ENCODE data around the gene KCNK17.
"Not testable (repeated sequence)": the region's sequence is repeated elsewhere in the genome, so short reads cannot be mapped to it uniquely, and the experiment has no call there.

The KCNK17 gene

DNA sequence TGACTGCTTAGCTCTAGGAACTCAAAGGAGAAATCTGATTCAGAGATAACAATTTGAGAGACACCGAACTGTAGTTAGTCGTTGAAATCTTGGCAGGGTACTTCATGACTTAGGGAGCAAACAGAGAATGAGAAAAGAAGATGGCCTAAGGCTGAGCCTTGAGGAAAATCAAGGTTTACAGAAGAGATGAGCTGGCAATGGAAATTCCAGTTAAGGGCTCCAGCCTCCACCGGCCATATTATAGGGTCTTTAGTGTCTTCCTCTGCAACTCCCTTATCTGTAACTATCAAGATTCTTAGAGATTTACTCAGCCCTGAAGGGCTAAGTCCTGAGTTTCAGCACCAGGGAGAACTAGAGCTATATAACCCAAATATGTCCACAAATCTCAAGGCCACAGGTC lies 26.6 kb downstream of the KCNK17 start:
- DNase-seq (ENCODE audit: low spot score), result no peak
- in situ Hi-C loops (cut with MboI; ENCODE audit: low sequenced_read_pairs, unreplicated experiment), result no loop called here
- TF ChIP-seq, protein P1, sequence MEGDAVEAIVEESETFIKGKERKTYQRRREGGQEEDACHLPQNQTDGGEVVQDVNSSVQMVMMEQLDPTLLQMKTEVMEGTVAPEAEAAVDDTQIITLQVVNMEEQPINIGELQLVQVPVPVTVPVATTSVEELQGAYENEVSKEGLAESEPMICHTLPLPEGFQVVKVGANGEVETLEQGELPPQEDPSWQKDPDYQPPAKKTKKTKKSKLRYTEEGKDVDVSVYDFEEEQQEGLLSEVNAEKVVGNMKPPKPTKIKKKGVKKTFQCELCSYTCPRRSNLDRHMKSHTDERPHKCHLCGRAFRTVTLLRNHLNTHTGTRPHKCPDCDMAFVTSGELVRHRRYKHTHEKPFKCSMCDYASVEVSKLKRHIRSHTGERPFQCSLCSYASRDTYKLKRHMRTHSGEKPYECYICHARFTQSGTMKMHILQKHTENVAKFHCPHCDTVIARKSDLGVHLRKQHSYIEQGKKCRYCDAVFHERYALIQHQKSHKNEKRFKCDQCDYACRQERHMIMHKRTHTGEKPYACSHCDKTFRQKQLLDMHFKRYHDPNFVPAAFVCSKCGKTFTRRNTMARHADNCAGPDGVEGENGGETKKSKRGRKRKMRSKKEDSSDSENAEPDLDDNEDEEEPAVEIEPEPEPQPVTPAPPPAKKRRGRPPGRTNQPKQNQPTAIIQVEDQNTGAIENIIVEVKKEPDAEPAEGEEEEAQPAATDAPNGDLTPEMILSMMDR (IDR thresholded peaks at IDR 0.05; ENCODE audit: borderline replicate concordance, control extremely low read depth, extremely low read depth, insufficient read depth, missing control alignments), result no peak

DNA sequence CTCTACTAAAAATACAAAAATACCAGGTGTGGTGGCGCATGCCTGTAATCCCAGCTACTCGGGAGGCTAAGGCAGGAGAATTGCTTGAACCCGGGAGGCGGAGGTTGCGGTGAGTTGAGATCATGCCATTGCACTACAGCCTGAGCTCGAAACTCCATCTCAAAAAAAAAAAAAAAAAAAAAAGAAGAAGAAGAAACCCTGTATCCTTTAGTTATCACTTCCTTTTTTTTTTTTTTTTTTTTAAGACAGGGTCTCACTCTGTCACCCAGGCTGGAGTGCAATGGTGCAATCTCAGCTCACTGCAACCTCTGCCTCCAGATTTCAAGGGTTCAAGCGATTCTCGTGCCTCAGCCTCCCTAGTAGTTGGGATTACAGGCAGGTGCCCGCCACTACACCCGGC lies 27.6 kb downstream of the KCNK17 start:
- DNase-seq (ENCODE audit: low spot score); in situ Hi-C loops (cut with MboI; ENCODE audit: low sequenced_read_pairs, unreplicated experiment): not testable (repeated sequence)

DNA sequence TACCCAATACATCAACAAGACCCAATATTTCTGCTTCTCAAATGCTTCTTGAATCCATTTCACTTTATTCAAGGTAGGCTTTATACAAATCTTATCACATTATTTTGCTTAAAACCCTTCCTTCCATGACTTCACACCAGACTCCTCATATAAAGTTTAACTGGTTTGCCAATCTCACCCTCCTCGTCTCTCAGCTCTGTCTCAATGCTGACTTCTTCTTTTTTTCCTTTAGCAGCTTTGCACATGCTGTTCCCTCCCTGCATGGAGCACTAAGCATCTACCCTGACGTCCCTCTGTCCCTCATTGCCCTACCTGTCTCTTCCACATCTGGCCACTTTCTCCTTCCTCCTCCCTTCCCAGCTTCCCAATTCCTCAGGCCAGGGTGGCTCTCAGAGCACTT lies 31.4 kb downstream of the KCNK17 start:
- no peak for DNase-seq (ENCODE audit: low spot score)
- TF ChIP-seq, protein P1 (IDR thresholded peaks at IDR 0.05; ENCODE audit: borderline replicate concordance, control extremely low read depth, extremely low read depth, insufficient read depth, missing control alignments), result no peak
- in situ Hi-C loops (cut with MboI; ENCODE audit: low sequenced_read_pairs, unreplicated experiment), result no loop called here

DNA sequence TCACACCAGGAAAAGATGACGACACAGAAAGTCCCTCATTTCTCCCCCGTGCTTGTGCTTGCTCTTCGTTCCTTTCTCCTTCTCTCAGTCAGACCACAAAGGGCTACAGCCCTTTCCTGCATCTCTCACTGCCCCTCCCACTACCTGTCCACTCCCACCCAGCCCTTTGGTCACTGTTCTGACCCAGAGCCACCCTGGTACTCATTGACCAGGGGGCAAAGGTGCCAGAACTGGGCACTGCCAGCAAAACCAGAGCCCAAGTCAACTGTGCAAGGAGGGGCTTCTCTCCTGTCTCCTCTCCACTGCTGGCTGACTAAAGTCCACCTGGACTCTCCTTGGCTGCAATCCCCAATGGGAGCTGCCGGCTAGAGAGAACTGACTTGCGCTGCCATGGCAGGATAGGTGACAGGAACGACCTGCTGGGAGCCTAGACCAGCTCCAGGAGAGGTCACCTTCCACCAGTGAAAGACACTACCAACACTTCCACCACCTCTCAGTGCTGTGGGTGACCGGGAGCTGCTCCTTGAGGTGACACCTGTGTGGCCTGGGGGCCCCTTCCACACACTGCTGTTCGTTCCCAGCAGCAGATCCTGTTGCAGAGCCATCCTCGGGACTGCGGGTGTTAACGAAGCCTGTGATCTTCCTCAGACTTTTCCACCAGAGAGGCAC lies 32.8 kb downstream of the KCNK17 start:
- no peak for DNase-seq (ENCODE audit: low spot score)
- TF ChIP-seq, protein P1 (IDR thresholded peaks at IDR 0.05; ENCODE audit: borderline replicate concordance, control extremely low read depth, extremely low read depth, insufficient read depth, missing control alignments), result no peak
- in situ Hi-C loops (cut with MboI; ENCODE audit: low sequenced_read_pairs, unreplicated experiment), result no loop called here

DNA sequence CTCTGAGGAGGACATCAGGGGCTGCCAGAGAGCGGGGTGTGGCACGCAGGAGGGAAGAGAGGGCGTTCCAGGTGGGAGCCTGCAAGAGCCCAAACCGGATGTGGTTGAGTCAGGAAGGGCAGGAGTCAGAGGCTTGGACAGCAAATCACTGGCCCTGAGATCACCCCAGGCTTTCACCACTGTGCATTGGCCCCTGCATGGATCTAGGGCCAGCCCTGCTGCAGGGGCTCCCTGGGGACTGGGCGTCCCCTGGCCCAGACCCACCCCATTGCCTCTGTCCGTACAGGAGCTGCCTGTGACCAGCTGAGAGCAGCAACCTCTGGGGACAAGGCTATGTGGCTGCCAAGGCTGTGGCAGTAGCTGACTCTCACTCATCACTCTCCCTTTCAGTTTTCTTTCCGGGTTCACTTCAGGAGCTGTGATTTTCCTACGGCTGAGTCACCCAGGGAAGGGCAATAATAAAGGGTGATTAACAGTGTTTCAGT lies 33.9 kb downstream of the KCNK17 start:
- in situ Hi-C loops (cut with MboI; ENCODE audit: low sequenced_read_pairs, unreplicated experiment), result no loop called here
- TF ChIP-seq, protein P1 (IDR thresholded peaks at IDR 0.05; ENCODE audit: borderline replicate concordance, control extremely low read depth, extremely low read depth, insufficient read depth, missing control alignments), result no peak
- DNase-seq (ENCODE audit: low spot score), result no peak

DNA sequence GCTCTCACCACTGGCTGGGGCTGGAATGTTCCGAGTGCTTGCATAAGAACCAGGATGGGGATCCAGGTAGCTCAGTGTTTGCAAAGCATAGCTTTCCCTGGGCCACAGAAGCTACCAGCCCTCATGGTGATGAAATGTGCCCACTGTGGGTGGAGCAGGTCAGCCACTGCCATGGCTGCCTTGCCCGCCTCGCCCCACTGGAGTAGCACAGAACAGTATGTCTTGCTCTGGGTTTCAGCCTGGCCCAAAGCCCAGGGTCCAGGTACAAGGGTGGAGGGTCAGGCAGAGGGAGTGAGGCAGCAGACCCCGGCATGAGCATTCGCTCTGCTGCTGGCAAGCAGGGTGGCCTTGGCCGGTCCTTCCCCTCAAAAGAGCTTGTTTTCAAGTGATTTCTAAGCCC lies 34.7 kb downstream of the KCNK17 start:
- TF ChIP-seq, protein P1 (IDR thresholded peaks at IDR 0.05; ENCODE audit: borderline replicate concordance, control extremely low read depth, extremely low read depth, insufficient read depth, missing control alignments), result no peak
- in situ Hi-C loops (cut with MboI; ENCODE audit: low sequenced_read_pairs, unreplicated experiment), result no loop called here

DNA sequence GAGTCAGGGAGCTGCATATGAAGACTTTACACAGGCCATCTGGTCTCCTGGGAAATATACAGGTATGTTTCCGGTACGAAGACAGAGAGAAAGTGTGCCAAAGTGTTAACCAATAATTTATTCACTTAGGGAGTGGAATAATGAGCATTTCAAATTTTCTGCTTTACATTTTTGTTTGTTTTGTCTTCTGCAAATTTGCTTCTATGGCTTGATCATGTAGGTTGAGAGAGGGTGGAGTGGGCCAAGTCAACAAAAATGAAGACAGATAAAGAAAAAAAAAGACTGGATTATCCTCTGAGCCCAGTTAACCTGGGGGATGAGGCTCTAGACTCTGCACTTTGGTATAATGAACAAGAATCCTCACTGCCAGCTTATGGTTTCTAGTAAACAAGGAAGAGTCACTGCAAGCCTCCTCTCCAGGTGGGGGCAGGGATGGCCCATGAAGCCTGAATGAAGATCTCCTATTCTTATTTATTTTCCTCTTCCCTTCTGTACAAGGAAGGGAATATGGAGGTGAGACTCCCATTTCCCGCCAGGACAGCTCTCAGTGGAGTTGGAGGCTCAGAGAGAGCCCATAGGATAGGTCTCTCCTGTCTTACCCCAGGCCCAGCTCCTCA lies 37.7 kb downstream of the KCNK17 start:
- DNase-seq (ENCODE audit: low spot score), result no peak
- in situ Hi-C loops (cut with MboI; ENCODE audit: low sequenced_read_pairs, unreplicated experiment), result no loop called here
- TF ChIP-seq, protein P1 (IDR thresholded peaks at IDR 0.05; ENCODE audit: borderline replicate concordance, control extremely low read depth, extremely low read depth, insufficient read depth, missing control alignments), result no peak

More for the DNA sequence above, 34.7 kb downstream of the KCNK17 start:
- no peak for DNase-seq (ENCODE audit: low spot score)
